Neural crest cell (in vitro differentiated cells): ENCODE data around the gene ALG12. TPM values are rescaled to one million over a fixed set of nuclear protein-coding genes. Genes with fewer than 3 reads are reported as not detected.

Experiments
- DNase-seq: peaks from one replicate; pipeline ENCODE4 v3.0.0; 2021; ENCODE audit warnings: low read depth, mixed read lengths, low spot score
- H3K27ac Mint-ChIP-seq: one replicate; pipeline ENCODE4 v1.8.0; 2021; ENCODE audit warnings: mild to moderate bottlenecking, mixed read lengths; ENCODE audit not compliant: unreplicated experiment
- H3K27me3 Mint-ChIP-seq: 2 replicates; pipeline ENCODE4 v1.8.0; 2021; ENCODE audit warnings: low read depth, mild to moderate bottlenecking, mixed read lengths
- H3K36me3 Mint-ChIP-seq: 2 replicates; pipeline ENCODE4 v1.8.0; 2021; ENCODE audit warnings: low read depth, mild to moderate bottlenecking, mixed read lengths
- H3K4me1 Mint-ChIP-seq: 2 replicates; pipeline ENCODE4 v1.8.0; 2021; ENCODE audit warnings: mixed read lengths
- H3K4me3 Mint-ChIP-seq: one replicate; pipeline ENCODE4 v1.8.0; 2021; ENCODE audit warnings: mild to moderate bottlenecking, mixed read lengths
- H3K9me3 Mint-ChIP-seq: 2 replicates; pipeline ENCODE4 v1.8.0; 2021; ENCODE audit warnings: mixed read lengths
- total RNA-seq: library from RNA; stranded (reverse); gene quantifications from 2 replicates; pipeline ENCODE4 v1.2.1, GENCODE V29; 2021
- TF ChIP-seq, protein P1 (sequence below): fragments of 200-600 bp; sonication (generic); conservative IDR thresholded peaks from 2 replicates; pipeline ENCODE4 v1.5.0; 2021; ENCODE audit warnings: antibody characterized with exemption, mild to moderate bottlenecking

Gene ALG12
- total RNA-seq, 1 donor from 2014 or later, result 21.2 TPM

DNA sequence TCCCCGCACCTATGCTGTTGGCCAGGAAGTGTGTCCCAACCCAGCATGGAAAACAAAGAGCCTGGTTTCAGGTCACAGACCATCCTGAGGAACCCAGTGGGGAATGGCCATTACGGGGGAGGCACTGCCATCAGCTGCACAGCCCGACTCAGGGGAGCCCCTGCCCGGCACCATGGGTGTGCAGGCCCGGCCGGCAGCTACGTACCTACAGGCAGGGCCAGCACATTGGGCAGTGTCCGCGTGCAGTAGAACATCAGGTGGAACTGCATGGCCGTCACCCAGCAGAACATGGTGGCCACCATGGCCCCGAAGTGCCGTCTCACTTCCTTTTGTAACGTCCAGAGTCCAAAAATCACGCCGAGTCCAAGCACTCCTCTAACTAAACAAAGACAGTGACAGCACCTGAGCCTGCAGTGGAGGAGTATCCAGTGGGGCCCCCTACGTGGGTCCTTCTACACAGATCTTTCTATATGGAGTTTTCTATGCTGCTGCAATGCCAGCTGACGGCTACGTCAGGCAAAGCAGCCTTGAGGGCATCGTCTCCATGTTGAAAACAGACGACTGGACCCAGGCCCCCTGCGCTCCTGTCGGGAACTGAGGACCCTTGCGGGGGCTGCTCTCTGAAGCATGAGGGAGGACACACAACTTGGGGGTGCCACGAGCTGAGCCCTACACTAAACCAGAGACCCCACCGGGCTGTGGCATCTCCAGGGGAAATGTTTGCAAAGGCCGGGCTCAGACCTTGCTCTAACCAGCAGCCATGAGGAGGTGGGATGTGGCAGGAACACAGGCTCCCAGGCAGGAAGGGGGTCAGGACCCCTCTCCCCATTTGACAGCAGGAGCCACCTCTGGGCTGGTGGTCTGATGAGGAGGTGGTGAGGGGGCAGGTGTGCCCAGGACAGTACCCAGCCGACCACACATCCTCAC is 7.7 kb downstream of the ALG12 start:
- TF ChIP-seq, protein P1, sequence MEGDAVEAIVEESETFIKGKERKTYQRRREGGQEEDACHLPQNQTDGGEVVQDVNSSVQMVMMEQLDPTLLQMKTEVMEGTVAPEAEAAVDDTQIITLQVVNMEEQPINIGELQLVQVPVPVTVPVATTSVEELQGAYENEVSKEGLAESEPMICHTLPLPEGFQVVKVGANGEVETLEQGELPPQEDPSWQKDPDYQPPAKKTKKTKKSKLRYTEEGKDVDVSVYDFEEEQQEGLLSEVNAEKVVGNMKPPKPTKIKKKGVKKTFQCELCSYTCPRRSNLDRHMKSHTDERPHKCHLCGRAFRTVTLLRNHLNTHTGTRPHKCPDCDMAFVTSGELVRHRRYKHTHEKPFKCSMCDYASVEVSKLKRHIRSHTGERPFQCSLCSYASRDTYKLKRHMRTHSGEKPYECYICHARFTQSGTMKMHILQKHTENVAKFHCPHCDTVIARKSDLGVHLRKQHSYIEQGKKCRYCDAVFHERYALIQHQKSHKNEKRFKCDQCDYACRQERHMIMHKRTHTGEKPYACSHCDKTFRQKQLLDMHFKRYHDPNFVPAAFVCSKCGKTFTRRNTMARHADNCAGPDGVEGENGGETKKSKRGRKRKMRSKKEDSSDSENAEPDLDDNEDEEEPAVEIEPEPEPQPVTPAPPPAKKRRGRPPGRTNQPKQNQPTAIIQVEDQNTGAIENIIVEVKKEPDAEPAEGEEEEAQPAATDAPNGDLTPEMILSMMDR, result no peak
- Mint-ChIP-seq H3K4me1 (no peaks in the 10 kb centered on the region), H3K27ac (no peak overlapping the region), H3K27me3 (no peaks in the 10 kb centered on the region), H3K36me3 (peaks cover 2% of the 10 kb centered on the region), H3K4me3 (peak overlapping the region; percentile 38), H3K9me3 (no peaks in the 10 kb centered on the region)
- DNase-seq, result no peak

DNA sequence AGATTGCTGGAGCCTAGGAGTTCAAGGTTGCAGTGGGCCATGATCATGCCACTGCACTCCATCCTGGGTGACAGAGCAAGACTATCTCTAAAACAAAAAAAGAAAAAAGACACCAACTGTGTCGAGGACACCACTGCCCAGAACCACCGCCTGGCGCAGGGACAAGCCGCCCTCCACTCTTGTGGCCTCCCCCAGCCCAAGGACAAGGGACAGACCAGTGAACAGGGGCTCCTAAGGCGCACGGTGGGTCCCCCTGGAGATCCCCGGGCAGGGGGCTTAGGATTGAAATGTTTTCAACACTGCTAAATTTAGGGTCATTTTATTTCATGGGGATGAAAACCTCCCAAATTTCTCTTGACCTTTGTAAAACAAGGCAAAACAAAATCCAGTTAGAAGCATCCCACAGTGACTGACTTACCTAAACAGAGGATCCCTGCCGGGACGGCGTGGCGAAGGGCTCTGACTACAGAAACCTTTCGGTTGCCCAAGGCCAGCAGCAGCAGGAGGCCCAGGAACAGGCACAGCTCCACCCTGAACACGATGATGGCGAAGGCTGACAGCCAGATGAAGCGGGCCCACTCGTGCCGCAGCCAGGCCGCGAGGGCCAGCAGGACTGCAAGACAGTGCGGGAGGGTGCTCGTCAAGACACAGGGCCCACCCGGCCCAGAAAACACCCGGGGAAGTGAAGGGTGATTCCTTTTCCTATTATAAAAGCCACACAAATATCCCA is 8.6 kb downstream of the ALG12 start:
- H3K9me3 Mint-ChIP-seq, result no peaks in the 10 kb centered on the region
- no peaks in the 10 kb centered on the region for H3K4me1 Mint-ChIP-seq
- no peak overlapping the region for H3K27ac Mint-ChIP-seq
- H3K4me3 Mint-ChIP-seq, result no peak overlapping the region
- H3K36me3 Mint-ChIP-seq, result peaks cover 4% of the 10 kb centered on the region
- no peak for DNase-seq
- TF ChIP-seq, protein P1, result no peak
- no peaks in the 10 kb centered on the region for H3K27me3 Mint-ChIP-seq

DNA sequence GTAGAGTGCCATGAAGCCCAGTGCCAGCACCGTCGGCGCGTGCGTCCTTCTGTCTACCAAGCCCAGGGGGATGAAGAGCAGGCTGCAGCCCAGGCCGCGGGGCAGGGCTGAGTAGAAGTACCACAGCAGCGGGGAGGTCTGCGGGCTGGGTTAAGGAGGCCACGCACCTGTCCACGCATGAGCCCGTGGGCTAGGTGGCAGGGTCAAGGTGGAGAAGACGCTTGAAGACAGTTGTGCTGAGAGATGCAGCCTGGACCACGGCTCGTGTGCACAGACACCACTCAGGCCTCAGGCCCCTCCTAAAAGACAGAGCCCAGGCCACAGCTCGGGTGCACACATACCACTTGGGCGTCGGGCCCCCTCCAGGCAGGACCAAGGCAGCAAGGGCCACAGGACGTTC is 10.4 kb downstream of the ALG12 start:
- TF ChIP-seq, protein P1, result no peak
- no peak for DNase-seq
- Mint-ChIP-seq H3K9me3 (no peaks in the 10 kb centered on the region), H3K27ac (no peak overlapping the region), H3K36me3 (peaks cover 4% of the 10 kb centered on the region), H3K4me1 (no peaks in the 10 kb centered on the region), H3K4me3 (no peak overlapping the region), H3K27me3 (no peaks in the 10 kb centered on the region)

DNA sequence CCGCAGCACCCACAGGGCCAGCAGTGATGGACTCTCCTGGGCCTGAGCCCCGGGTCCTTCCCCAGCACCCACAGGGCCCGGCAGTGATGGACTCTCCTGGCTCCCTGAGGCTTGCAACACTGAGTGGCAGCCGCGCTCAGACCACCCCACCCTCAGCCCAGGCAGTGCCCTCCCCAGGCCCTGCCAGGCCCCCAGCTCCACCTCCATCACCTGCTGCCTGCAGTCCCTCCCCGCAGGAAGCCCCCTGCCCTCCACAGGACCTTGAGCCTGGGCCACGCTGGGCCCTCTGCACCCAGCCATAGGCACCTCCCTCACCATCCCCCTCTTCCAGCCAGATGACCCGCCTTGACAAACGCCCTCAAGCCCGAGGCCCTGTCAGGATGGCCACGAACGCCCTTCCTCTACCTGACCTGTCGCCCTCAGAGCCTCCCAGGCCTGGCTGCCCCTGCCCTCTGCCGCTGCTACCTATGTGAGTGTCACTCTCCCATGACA is 11.4 kb downstream of the ALG12 start:
- H3K27ac Mint-ChIP-seq, result no peak overlapping the region
- H3K9me3 Mint-ChIP-seq, result no peaks in the 10 kb centered on the region
- TF ChIP-seq, protein P1, result no peak
- DNase-seq, result no peak
- no peak overlapping the region for H3K4me3 Mint-ChIP-seq
- no peaks in the 10 kb centered on the region for H3K27me3 Mint-ChIP-seq
- H3K36me3 Mint-ChIP-seq, result peaks cover 9% of the 10 kb centered on the region
- no peaks in the 10 kb centered on the region for H3K4me1 Mint-ChIP-seq

DNA sequence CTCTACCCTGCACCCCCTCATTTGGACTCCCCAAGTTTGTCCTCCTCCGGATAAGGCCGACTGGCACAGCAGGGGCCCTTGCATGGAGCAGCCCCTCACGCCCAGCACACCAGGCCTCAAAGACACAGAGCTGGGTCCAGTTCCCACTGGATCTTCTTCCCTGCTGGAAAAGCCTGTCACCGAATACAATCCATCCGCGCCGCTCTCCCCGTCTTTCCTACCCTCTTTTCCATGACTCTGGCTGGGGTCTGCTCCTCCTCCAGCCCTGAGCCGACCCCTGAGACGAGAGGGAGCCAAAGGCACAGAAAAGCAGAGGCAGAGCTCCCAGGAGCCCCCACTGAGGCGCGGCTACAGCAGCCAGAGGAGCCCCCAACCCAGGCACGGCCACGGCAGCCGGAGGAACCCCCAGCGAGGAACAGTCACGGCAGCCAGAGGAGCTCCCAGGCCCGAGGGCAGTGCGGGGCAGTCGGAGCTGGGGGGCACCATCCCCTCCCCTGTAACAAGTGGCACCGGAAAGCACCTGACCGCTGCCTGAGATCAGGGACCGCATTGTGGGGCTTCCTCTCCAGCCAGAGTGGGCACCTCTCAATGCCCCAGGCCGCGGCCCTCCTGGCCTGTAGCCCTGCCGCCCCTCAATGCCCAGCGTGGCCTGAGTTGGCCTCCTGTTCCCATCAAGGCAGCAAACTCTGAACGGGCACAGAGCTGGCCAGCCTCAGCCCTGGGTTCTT is 12.0 kb downstream of the ALG12 start:
- H3K27me3 Mint-ChIP-seq, result no peaks in the 10 kb centered on the region
- TF ChIP-seq, protein P1, result no peak
- H3K9me3 Mint-ChIP-seq, result peaks cover 4% of the 10 kb centered on the region
- no peak overlapping the region for H3K4me3 Mint-ChIP-seq
- H3K4me1 Mint-ChIP-seq, result no peaks in the 10 kb centered on the region
- H3K27ac Mint-ChIP-seq, result no peak overlapping the region
- DNase-seq, result no peak
- peaks cover 15% of the 10 kb centered on the region for H3K36me3 Mint-ChIP-seq
